Stimulated activated naive B cell treated with anti-CD40 and anti-IgM and Interleukin-4, amounts not matched to agents 10 μg/mL and 1 μg/mL and 100 μg/mL, for 72 hours (primary cell): ENCODE results near the gene CCSER1.
"Not testable (repeated sequence)": the region's sequence is repeated elsewhere in the genome, so short reads cannot be mapped to it uniquely, and the experiment has no call there.

Experiments
- ATAC-seq, 2 donors: fragments of 150-1000 bp; cut with Tn5 transposase; replicated peaks; 2 replicates each; pipeline ENCODE4 v1.10.0; 2021; ENCODE audit warnings: moderate library complexity in 1 of 2
- DNase-seq: peaks from one replicate; pipeline ENCODE4 v3.0.0; 2021
- H3K27ac Mint-ChIP-seq: one replicate; pipeline ENCODE4 v1.8.0; 2022; ENCODE audit warnings: mild to moderate bottlenecking, mixed read lengths
- H3K27me3 Mint-ChIP-seq, 2 donors: one replicate each; pipeline ENCODE4 v1.8.0; 2022; ENCODE audit warnings: mixed read lengths in 2 of 2
- H3K36me3 Mint-ChIP-seq, 2 donors: one replicate each; pipeline ENCODE4 v1.8.0; 2022; ENCODE audit warnings: mixed read lengths in 2 of 2, mild to moderate bottlenecking in 1 of 2
- H3K4me1 Mint-ChIP-seq, 2 donors: one replicate each; pipeline ENCODE4 v1.8.0; 2022; ENCODE audit warnings: mixed read lengths in 2 of 2, mild to moderate bottlenecking in 1 of 2
- H3K4me3 Mint-ChIP-seq, 2 donors: one replicate each; pipeline ENCODE4 v1.8.0; 2022; ENCODE audit warnings: mild to moderate bottlenecking in 2 of 2, mixed read lengths in 2 of 2, moderate library complexity in 1 of 2
- H3K9me3 Mint-ChIP-seq, 2 donors: one replicate each; pipeline ENCODE4 v1.8.0; 2022; ENCODE audit warnings: mixed read lengths in 2 of 2, mild to moderate bottlenecking in 1 of 2

CCSER1 gene

GRCh38 chr4:90903413-90903812 lies 776.2 kb downstream of the CCSER1 start:
- ATAC-seq, DNase-seq, H3K4me3 Mint-ChIP-seq, H3K27ac Mint-ChIP-seq, H3K4me1 Mint-ChIP-seq, H3K27me3 Mint-ChIP-seq: not testable (repeated sequence)
- H3K36me3 Mint-ChIP-seq, result peaks cover 7 to 16% of the 10 kb centered on the region in 2 donors
- H3K9me3 Mint-ChIP-seq, result peaks cover 26 to 29% of the 10 kb centered on the region in 2 donors

- Mint-ChIP-seq H3K4me1 (no peaks in the 10 kb centered on the region), H3K27ac (no peak overlapping the region), H3K36me3 (peaks cover 7 to 13% of the 10 kb centered on the region in 2 donors), H3K4me3 (no peak overlapping the region), H3K9me3 (peaks cover 22 to 26% of the 10 kb centered on the region in 2 donors), H3K27me3 (no peaks in the 10 kb centered on the region)
- no peak for DNase-seq
- no peak for ATAC-seq
Measured at GRCh38 chr4:90904021-90904420, 776.8 kb downstream of the CCSER1 start.

DNA sequence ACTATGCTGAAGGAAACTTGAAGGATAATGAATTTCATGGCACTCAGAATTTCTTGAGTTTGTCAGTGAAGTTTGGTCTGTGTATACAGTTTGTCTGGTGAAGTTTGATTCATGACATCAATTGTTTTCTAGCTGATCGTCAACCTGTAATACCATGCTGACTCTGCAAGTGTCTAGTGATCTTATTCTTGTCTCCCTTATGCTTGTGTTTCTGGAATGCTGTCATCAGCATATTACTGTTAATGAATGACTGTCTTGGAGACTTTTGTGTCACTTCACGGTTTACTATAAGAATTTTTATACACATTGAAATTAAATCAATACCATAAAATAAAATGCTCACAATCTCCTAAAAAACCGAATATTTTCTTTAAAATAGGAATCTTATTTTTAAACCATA lies 779.0 kb downstream of the CCSER1 start:
- Mint-ChIP-seq H3K4me1 (no peaks in the 10 kb centered on the region), H3K27me3 (no peaks in the 10 kb centered on the region), H3K27ac (no peak overlapping the region), H3K36me3 (peaks cover 10 to 11% of the 10 kb centered on the region in 2 donors), H3K9me3 (peaks cover 18 to 19% of the 10 kb centered on the region in 2 donors), H3K4me3 (no peak overlapping the region)
- DNase-seq (no peak), ATAC-seq (no peak)

DNA sequence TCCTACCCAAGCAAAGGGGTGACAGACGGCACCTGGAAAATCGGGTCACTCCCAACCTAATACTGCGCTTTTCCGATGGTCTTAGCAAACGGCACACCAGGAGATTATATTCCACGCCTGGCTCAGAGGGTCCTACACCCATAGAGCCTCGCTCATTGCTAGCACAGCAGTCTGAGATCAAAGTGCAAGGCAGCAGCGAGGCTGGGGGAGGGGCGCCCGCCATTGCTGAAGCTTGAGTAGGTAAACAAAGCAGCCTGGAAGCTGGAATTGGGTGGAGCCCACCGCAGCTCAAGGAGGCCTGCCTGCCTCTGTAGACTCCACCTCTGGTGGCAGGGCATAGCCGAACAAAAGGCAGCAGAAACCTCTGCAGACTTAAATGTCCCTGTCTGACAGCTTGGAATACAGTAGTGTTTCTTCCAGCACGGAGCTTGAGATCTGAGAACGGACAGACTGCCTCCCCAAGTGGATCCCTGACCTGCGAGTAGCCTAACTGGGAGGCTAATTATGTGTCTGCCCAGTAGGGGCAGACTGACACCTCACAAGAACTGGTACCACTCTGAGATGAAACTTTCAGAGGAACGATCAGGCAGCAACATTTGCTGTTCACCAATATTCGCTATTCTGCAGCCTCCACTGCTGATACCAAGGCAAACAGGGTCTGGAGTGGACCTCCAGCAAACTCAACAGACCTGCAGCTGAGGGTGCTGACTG lies 784.7 kb downstream of the CCSER1 start:
- H3K27me3 Mint-ChIP-seq, H3K4me3 Mint-ChIP-seq, ATAC-seq, H3K27ac Mint-ChIP-seq, H3K36me3 Mint-ChIP-seq, DNase-seq, H3K4me1 Mint-ChIP-seq: not testable (repeated sequence)
- H3K9me3 Mint-ChIP-seq, result peaks cover 11 to 18% of the 10 kb centered on the region in 2 donors

- no peaks in the 10 kb centered on the region for H3K36me3 Mint-ChIP-seq
- H3K4me3 Mint-ChIP-seq, result no peak overlapping the region
- no peak for DNase-seq
- ATAC-seq, result no peak
- H3K4me1 Mint-ChIP-seq, result no peaks in the 10 kb centered on the region
- H3K27me3 Mint-ChIP-seq, result no peaks in the 10 kb centered on the region
- H3K27ac Mint-ChIP-seq, result no peak overlapping the region
- H3K9me3 Mint-ChIP-seq, result no peaks in the 10 kb centered on the region
Measured at GRCh38 chr4:90922174-90922573, 795.0 kb downstream of the CCSER1 start.

DNA sequence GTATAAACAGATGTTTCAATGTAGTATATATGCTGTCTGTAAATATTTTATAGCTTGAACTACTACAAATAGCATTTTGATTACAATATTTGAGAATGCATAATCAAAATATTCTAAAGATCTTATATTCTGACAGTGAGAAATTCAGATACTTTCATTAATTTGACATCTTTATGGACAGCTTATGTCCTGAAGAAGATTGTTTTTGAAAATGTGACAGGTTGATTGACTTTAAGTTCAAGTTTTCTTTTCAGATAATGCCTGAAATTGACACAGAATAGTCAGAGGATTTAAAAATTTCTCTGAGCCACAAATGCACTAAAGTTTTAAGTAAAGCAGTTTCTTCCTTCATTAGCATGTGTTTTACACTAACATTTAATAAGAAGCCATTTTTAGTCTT lies 799.8 kb downstream of the CCSER1 start:
- no peak for ATAC-seq
- H3K36me3 Mint-ChIP-seq, result no peaks in the 10 kb centered on the region
- DNase-seq, result no peak
- no peak overlapping the region for H3K27ac Mint-ChIP-seq
- H3K4me1 Mint-ChIP-seq, result no peaks in the 10 kb centered on the region
- H3K9me3 Mint-ChIP-seq, result no peaks in the 10 kb centered on the region
- no peak overlapping the region for H3K4me3 Mint-ChIP-seq
- no peaks in the 10 kb centered on the region for H3K27me3 Mint-ChIP-seq

DNA sequence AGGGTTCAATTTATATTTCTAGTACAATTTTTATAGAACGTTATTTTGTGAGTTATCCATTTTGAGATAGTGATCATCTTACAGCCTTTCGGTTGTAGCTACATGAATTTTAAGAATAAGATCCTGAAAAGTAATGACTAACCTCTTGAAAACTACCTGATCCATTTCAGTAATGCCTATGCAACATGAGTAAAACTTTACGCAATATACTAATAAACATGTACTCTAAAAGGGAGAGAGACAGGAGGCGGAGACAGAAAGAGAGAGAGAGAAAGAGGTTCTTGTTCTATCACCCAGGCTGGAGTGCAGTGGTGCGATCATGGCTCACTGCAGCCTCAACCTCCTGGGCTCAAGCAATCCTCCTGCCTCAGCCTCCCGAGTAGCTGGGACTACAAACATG lies 816.1 kb downstream of the CCSER1 start:
- H3K4me1 Mint-ChIP-seq, result no peaks in the 10 kb centered on the region
- no peak for DNase-seq
- no peaks in the 10 kb centered on the region for H3K27me3 Mint-ChIP-seq
- no peaks in the 10 kb centered on the region for H3K36me3 Mint-ChIP-seq
- H3K9me3 Mint-ChIP-seq, result peaks cover 0 to 4% of the 10 kb centered on the region in 2 donors
- ATAC-seq, result no peak
- H3K27ac Mint-ChIP-seq, result no peak overlapping the region
- no peak overlapping the region for H3K4me3 Mint-ChIP-seq

DNA sequence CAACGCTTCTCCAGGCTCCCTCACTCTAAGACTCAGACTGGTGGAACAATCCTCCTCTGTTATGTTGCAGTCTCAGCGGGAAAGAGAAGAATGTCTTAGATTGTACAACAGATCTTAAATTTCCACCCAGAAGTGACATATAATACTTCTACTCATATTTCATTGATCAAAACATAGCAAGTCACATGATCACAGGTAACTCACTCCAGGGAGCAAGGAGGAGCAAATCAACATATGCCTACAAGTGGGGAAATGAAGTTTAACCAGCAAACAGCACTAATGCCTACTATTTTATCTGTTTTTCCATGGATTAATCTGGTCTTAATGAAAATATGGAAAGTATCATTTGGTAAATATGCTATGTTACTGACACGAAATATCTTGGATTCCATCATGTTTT lies 819.8 kb downstream of the CCSER1 start:
- Mint-ChIP-seq H3K27ac (no peak overlapping the region), H3K27me3 (no peaks in the 10 kb centered on the region), H3K9me3 (peaks cover 0 to 4% of the 10 kb centered on the region in 2 donors), H3K4me3 (no peak overlapping the region), H3K36me3 (no peaks in the 10 kb centered on the region), H3K4me1 (no peaks in the 10 kb centered on the region)
- DNase-seq, result no peak
- ATAC-seq, result no peak

GRCh38 chr4:90950385-90950841 lies 823.2 kb downstream of the CCSER1 start:
- no peak for ATAC-seq
- Mint-ChIP-seq H3K9me3 (no peaks in the 10 kb centered on the region), H3K36me3 (no peaks in the 10 kb centered on the region), H3K27ac (no peak overlapping the region), H3K4me3 (no peak overlapping the region), H3K4me1 (no peaks in the 10 kb centered on the region), H3K27me3 (no peaks in the 10 kb centered on the region)
- no peak for DNase-seq

GRCh38 chr4:90951037-90951436 lies 823.8 kb downstream of the CCSER1 start:
- H3K27ac Mint-ChIP-seq, result no peak overlapping the region
- ATAC-seq (no peak), DNase-seq (no peak)
- no peaks in the 10 kb centered on the region for H3K36me3 Mint-ChIP-seq
- H3K4me3 Mint-ChIP-seq, result no peak overlapping the region
- no peaks in the 10 kb centered on the region for H3K4me1 Mint-ChIP-seq
- no peaks in the 10 kb centered on the region for H3K27me3 Mint-ChIP-seq
- no peaks in the 10 kb centered on the region for H3K9me3 Mint-ChIP-seq

DNA sequence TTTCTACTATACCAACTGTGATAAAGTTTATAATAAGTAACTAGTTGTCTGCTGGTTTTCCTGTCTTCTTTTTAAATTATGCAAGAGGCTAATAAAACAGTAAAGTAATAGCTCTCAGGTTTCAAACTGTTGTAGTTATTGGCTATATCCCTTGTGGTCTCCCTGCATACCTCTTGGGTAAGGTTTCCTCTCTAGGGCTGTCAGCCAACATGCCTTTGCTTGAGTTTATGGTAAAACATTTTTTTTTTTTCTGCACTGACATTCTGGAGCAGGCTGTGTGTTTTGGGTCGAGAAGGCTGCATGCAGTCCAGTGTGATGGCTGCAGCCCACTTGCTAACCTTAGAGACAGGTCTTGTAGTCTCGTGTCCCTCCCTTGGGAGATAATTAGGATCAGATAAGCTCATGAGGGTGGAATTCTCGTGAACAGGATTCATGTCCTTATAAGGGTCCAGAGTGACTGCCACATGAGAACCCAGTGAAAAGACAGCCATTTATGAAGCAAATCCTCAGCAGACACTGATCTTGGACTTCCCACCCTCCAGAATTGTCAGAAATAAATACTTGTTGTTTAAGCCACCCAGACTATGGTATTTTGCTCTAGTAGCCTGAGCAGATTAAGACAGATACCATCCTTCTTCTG lies 831.2 kb downstream of the CCSER1 start:
- no peaks in the 10 kb centered on the region for H3K27me3 Mint-ChIP-seq
- ATAC-seq, result no peak
- H3K9me3 Mint-ChIP-seq, result peaks cover 0 to 2% of the 10 kb centered on the region in 2 donors
- H3K4me1 Mint-ChIP-seq, result no peaks in the 10 kb centered on the region
- H3K27ac Mint-ChIP-seq, result no peak overlapping the region
- peaks cover 0 to 2% of the 10 kb centered on the region in 2 donors for H3K36me3 Mint-ChIP-seq
- no peak for DNase-seq
- H3K4me3 Mint-ChIP-seq, result no peak overlapping the region

GRCh38 chr4:90960433-90960832 lies 833.2 kb downstream of the CCSER1 start:
- no peak overlapping the region for H3K4me3 Mint-ChIP-seq
- H3K27me3 Mint-ChIP-seq, result no peaks in the 10 kb centered on the region
- H3K9me3 Mint-ChIP-seq, result peaks cover 0 to 2% of the 10 kb centered on the region in 2 donors
- DNase-seq (no peak), ATAC-seq (no peak)
- no peak overlapping the region for H3K27ac Mint-ChIP-seq
- H3K4me1 Mint-ChIP-seq, result no peaks in the 10 kb centered on the region
- H3K36me3 Mint-ChIP-seq, result peaks cover 0 to 2% of the 10 kb centered on the region in 2 donors

DNA sequence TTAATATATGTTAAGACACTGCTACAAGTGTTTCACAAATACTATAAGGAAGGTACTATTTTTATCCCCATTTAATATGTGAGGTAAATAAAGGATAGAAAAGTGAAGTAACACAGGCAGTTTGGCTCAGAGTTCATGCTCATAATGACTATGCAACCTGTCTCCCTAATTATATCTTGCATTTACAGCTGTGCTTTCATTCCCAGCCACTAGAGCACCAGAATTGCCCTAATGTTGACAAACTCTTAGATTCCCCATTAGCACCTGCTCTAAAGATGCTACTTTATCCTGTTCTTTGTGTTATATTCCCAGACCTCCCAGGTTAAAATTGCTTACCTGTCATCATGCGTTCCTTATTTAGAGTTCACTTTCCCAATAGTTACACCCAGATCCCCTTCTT lies 833.6 kb downstream of the CCSER1 start:
- ATAC-seq, result no peak
- H3K4me3 Mint-ChIP-seq, result no peak overlapping the region
- H3K4me1 Mint-ChIP-seq, result no peaks in the 10 kb centered on the region
- DNase-seq, result no peak
- peaks cover 0 to 2% of the 10 kb centered on the region in 2 donors for H3K36me3 Mint-ChIP-seq
- H3K27ac Mint-ChIP-seq, result no peak overlapping the region
- no peaks in the 10 kb centered on the region for H3K27me3 Mint-ChIP-seq
- peaks cover 0 to 2% of the 10 kb centered on the region in 2 donors for H3K9me3 Mint-ChIP-seq

GRCh38 chr4:90970021-90970420 lies 842.8 kb downstream of the CCSER1 start:
- peaks cover 4 to 17% of the 10 kb centered on the region in 2 donors for H3K9me3 Mint-ChIP-seq
- H3K27ac Mint-ChIP-seq, result no peak overlapping the region
- no peaks in the 10 kb centered on the region for H3K36me3 Mint-ChIP-seq
- DNase-seq (no peak), ATAC-seq (no peak)
- H3K27me3 Mint-ChIP-seq, result no peaks in the 10 kb centered on the region
- H3K4me1 Mint-ChIP-seq, result no peaks in the 10 kb centered on the region
- H3K4me3 Mint-ChIP-seq, result no peak overlapping the region

DNA sequence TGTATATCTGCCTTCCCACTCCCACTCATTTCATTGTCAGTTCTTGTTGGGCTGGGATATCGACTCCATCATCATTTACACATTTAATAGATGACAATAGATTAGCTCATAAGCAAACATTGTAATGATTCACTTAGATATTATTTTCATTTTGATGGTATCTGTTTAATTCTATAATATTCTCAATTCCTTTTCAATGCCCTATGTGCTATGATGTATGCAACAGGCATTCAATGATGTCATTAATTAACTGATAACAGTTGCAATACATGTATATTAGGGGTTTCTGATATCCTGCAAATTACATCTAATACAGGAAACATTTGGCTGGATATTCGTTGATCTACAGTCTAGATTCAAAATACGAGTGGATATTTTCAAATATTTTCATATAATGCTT lies 850.5 kb downstream of the CCSER1 start:
- Mint-ChIP-seq H3K4me3 (no peak overlapping the region), H3K9me3 (peaks cover 0 to 5% of the 10 kb centered on the region in 2 donors), H3K27me3 (no peaks in the 10 kb centered on the region), H3K36me3 (no peaks in the 10 kb centered on the region), H3K27ac (no peak overlapping the region), H3K4me1 (no peaks in the 10 kb centered on the region)
- ATAC-seq (no peak), DNase-seq (no peak)
